Measurements from ENCODE around the gene IGFBPL1.
"Not testable (repeated sequence)": the region's sequence is repeated elsewhere in the genome, so short reads cannot be mapped to it uniquely, and the experiment has no call there.

The IGFBPL1 gene

GRCh38 chr9:38423973-38424843, at the start of gene IGFBPL1:
Gene IGFBPL1 (minus strand): TSS chr9:38424454. CDS start chr9:38424424, 30 bp downstream.
- no peak for DNase-seq

- not testable (repeated sequence) for DNase-seq
These were observed 48.5 kb upstream of the IGFBPL1 start for GRCh38 chr9:38472583-38473249.

GRCh38 chr9:38467404-38467803, 43.1 kb upstream of the IGFBPL1 start:
- DNase-seq, result no peak

GRCh38 chr9:38453835-38454234, 29.6 kb upstream of the IGFBPL1 start:
- no peak for DNase-seq

GRCh38 chr9:38451162-38451561, 26.9 kb upstream of the IGFBPL1 start:
- DNase-seq, result no peak

GRCh38 chr9:38447703-38448102, 23.4 kb upstream of the IGFBPL1 start:
- no peak for DNase-seq

GRCh38 chr9:38445154-38446043, 21.1 kb upstream of the IGFBPL1 start:
- no peak for DNase-seq

- DNase-seq, result no peak
These were observed 19.3 kb upstream of the IGFBPL1 start for GRCh38 chr9:38443597-38443996.

GRCh38 chr9:38443181-38443580, 18.9 kb upstream of the IGFBPL1 start:
- DNase-seq, result no peak

GRCh38 chr9:38442473-38443096, 18.3 kb upstream of the IGFBPL1 start:
- DNase-seq, result no peak

GRCh38 chr9:38441347-38442085, 17.3 kb upstream of the IGFBPL1 start:
- DNase-seq, result no peak

- DNase-seq, result no peak
These were observed 16.3 kb upstream of the IGFBPL1 start for GRCh38 chr9:38440516-38440915.

- DNase-seq, result no peak
These were observed 15.7 kb upstream of the IGFBPL1 start for GRCh38 chr9:38439916-38440301.

- no peak for DNase-seq
These were observed 15.1 kb upstream of the IGFBPL1 start for GRCh38 chr9:38439291-38439915.

GRCh38 chr9:38437193-38437823, 13.1 kb upstream of the IGFBPL1 start:
- no peak for DNase-seq

GRCh38 chr9:38436708-38437107, 12.5 kb upstream of the IGFBPL1 start:
- no peak for DNase-seq

- no peak for DNase-seq
These were observed 11.3 kb upstream of the IGFBPL1 start for GRCh38 chr9:38435521-38435920.

GRCh38 chr9:38434853-38435252, 10.6 kb upstream of the IGFBPL1 start:
- no peak for DNase-seq

GRCh38 chr9:38434365-38434764, 10.1 kb upstream of the IGFBPL1 start:
- DNase-seq, result no peak

- no peak for DNase-seq
These were observed 8.8 kb upstream of the IGFBPL1 start for GRCh38 chr9:38432922-38433510.

- DNase-seq, result no peak
These were observed 6.9 kb upstream of the IGFBPL1 start for GRCh38 chr9:38431116-38431515.

Measured in right forelimb (tissue), 1 donor.